H1 (cell line): Measurements from ENCODE around the gene ATP5MC2. TPM values are rescaled to one million over a fixed set of nuclear protein-coding genes. Genes with fewer than 3 reads are reported as not detected.

Experiments used
- HDAC6 ChIP-seq: IDR thresholded peaks from one replicate; pipeline ENCODE4 v1.7.1; 2012; ENCODE audit warnings: low read depth, mild to moderate bottlenecking, inconsistent platforms, low read length, moderate library complexity
- RBBP5 ChIP-seq: IDR thresholded peaks from 2 replicates; pipeline ENCODE4 v1.7.1; 2012; ENCODE audit warnings: low read depth, mild to moderate bottlenecking, inconsistent platforms, low read length, moderate library complexity, borderline replicate concordance
- SAP30 ChIP-seq: fragments of 300-600 bp; sonication (generic); IDR thresholded peaks from 2 replicates; pipeline ENCODE4 v1.7.1; 2012; ENCODE audit warnings: low read length, moderate library complexity, mild to moderate bottlenecking, inconsistent platforms; ENCODE audit not compliant: insufficient read depth, insufficient replicate concordance
- polyA plus RNA-seq, 7 experiments: library from polyadenylated mRNA; depleted of rRNA in 3 of 7; stranded (reverse) in 5 of 7; unstranded in 2 of 7; fragments of >200 nt in 5 of 7; fragments of 200-250 nt in 2 of 7; gene quantifications; 1 replicate in 5 of 7; 2 replicates in 1 of 7; 4 replicates in 1 of 7; pipeline versions ENCODE4 v1.2.1 to v1.2.3, GENCODE V29; 2011 to 2013; ENCODE audit warnings: missing spikeins in 2 of 7, mixed read lengths in 2 of 7
- total RNA-seq: library from RNA; stranded (reverse); fragmentation: NEBNext Ultra II Directional; extraction: Animal tissue kit (Norgen Biotek cat#: 25700); gene quantifications from 2 replicates; pipeline ENCODE4 v1.2.1, GENCODE V29; 2021
- TF ChIP-seq, protein P1 (sequence below): IDR thresholded peaks from 2 replicates; pipeline ENCODE4 v1.6.1; 2011; ENCODE audit warnings: low read length, improper control_type of control experiment

Gene ATP5MC2
- total and polyA plus RNA-seq, 2 of the 8 experiments (the other 6 are each of a cell fraction or from before 2014, with no cell fraction given), result 408 to 952 TPM

GRCh38 chr12:53660041-53660440 lies 15.8 kb downstream of the ATP5MC2 start (continued):
- no peak for TF ChIP-seq SAP30
- no peak for TF ChIP-seq HDAC6
- TF ChIP-seq RBBP5, result no peak
- TF ChIP-seq, protein P1, sequence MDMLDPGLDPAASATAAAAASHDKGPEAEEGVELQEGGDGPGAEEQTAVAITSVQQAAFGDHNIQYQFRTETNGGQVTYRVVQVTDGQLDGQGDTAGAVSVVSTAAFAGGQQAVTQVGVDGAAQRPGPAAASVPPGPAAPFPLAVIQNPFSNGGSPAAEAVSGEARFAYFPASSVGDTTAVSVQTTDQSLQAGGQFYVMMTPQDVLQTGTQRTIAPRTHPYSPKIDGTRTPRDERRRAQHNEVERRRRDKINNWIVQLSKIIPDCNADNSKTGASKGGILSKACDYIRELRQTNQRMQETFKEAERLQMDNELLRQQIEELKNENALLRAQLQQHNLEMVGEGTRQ, result no peak
